HG02642 (cell line): ENCODE data around the gene DOCK1.

Experiments used
- ATAC-seq: cut with Tn5 transposase; IDR thresholded peaks from one replicate; pipeline ENCODE4 v1.9.1; 2021; ENCODE audit warnings: mild to moderate bottlenecking; ENCODE audit not compliant: unreplicated experiment, poor library complexity

The DOCK1 gene

DNA sequence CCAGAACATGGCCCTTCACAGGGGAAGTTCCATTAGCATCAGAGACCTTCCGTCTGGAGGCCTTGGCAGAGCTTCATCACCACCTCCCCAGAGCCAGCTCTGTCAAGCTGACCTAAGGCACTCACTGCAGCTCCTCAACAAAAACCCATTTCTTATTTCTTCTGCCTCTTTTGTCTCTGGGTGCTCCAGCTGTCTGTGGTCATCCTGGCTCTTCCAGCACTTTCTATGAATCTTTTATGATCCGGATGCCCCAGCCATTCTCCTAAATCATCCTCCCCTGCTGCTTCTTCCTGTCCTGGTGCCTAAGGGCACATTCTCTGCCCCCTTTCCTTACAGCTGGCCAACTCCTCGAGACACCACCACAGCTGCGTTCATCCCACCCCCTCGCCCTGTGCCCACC, 462.9 kb downstream of the DOCK1 start:
- ATAC-seq, result no peak

DNA sequence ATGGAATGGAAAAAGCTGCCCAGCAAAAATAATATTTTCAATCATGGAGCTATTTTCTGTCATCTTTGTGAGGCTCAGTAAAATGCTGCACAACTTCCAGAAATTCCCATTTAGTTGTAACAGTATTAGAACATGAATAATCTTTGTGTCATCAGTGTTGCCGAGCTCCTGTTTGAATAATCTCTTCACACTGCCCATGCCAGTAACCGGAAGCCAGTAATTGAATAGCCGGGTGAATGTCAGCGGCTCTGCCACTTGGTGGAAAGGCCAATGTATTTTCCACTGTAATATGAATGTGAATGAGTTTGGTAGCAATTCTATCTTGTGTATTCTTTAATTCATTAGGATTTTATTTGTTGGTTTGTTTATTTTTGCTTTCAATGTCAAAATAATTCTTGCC, 463.7 kb downstream of the DOCK1 start:
- no peak for ATAC-seq

DNA sequence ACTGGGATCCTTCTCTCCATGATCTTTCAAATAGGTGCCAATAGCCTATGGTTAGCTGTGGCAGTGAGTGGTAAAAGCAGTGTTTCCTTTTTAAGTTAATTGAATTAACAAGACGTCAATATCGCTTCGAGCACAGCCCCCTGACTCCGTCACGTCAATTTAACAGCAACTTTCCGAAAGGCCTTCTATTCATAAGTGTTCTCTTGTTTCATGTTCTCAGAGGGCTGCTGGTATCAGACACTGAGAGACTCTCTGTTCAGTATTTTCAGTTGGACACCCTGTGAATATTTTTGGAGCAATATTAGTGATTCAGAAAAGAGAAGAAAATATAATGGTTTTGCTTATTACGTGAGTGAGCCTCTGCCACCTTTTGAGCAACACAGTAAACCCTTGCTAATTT, 465.4 kb downstream of the DOCK1 start:
- no peak for ATAC-seq

DNA sequence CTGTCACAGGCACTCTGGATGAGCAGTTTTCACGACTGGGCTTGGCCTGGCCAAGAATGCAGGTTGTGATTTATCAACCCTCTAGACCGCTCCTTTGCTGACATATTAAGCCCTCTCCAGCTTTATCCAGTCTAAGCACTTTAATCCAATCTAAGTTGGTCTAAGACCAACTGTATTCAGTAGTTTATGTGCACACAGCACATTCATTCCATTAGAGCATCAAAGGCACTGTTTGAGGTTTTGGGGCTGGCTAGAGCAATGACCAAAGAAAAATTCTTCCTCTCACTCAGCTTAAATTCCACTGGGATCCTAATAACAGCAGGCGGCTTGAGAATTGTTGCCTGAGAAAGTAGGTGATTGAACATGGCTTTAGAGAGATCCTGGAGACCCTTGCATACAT, 467.1 kb downstream of the DOCK1 start:
- ATAC-seq, result no peak

DNA sequence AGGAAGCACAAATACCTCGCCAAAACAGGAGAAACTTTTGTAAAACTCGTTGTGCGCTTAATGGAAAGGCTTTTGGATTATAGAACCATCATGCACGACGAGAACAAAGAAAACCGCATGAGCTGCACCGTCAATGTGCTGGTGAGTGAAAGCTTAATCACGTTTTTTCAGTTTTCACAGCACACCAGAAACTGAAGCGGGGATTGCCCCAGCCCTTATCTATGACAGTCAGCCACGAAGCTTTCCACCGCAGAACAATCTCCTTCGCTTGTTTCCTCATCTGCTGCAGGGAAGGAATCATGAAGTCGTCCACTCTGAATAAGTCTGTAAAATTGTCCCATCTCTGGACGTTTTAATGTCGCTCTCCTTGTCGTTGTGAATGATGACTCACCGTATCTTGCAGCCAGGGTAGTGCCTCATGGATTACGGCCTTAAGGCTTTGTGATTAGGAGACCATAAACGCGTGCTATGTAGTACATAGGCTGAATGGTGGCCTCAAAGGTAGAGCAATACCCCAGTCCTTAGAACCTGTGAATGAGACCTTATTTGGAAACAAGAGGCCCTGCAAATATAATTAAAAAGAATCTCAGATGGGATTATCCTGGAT, 468.9 kb downstream of the DOCK1 start:
- no peak for ATAC-seq

DNA sequence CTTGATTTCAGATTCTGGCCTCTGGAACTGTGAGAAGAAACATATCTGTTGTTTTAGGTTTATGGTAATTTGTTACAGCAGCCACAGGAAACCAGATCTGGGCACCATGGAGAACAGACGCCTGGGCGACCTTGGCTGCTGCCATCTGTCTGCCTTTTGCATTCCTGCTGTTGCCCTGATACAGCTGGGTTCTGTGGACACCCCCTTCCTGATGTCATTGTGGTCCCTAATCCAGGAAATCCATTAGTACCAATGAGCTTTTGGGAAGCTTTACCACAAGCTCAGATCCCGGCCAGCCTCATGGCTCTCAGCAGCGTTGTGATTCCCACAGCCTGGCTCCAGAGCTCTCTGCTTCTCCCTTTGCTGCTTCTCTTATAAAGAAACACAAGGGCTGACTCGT, 469.7 kb downstream of the DOCK1 start:
- ATAC-seq, result no peak

DNA sequence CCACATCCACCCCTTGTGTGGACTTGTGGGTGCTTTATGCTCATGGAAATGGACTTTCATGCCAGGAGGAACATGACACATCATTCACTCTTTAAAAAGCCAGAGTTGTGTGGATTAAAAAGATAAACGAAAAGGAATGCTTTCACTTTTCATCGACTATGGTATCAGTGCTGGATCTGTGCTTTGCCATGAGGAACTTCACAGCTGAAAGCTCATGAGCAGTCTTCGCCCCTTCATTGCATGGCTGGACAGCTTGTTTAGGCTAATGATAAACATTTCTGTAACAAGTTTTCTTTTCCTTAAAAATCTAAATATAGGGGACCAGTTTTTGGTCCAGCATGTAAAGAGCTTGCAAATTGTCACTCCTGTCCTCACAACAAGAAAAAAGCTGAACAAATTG, 470.2 kb downstream of the DOCK1 start:
- no peak for ATAC-seq

DNA sequence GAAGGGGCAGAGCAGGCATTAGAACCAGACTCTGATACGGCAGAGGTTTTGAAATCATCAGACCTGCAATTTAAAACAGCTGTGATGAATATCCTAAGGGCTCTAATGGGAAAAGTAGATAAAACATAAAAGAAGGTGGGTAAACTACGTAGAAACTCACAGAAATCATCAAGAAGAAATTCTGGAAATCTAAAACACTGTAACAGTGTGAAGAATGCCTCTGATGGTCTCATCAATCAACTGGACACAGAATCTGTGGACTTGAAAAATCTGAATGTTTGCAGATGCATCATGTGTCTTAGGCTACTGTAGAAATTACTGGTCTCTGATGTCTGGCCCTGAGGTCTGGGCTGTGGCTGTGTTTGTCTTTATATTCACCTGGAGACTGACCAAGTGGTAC, 470.8 kb downstream of the DOCK1 start:
- no peak for ATAC-seq

DNA sequence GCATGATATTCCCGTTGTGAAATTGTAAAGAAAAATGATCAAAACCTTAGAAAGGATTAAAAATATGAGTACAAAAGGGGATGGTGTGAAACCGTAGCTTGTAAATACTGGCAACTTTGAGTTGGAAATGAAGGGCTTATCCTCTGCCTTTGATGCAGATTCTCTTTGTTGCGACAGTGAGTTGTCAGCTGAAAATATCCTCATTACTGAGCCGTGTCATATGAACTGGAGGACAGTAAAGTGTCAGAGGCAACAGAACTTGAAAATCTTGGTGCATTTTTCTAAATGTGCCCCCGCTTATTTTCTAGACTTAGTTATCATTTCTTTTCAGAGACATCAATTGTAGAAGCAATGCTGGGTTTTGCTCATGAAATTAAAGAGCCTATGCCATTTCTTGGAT, 473.4 kb downstream of the DOCK1 start:
- no peak for ATAC-seq

DNA sequence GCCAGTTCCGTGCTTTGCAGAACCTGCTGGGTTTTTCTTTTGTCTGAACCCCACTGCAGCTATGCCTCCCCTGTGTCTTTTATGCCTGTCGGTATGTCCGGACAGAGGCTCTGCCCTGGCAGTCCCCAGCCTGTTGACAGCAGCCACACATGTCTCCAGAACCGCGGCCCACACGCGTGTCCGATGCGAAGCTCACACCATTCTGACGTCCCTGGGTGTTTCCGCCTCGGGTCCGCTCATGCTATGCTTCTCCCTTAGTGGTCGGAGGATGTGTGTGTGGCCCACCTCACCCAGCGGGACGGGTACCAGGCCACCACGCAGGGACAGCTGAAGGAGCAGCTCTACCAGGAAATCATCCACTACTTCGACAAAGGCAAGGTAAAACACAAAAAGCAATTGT, 479.3 kb downstream of the DOCK1 start:
- no peak for ATAC-seq

DNA sequence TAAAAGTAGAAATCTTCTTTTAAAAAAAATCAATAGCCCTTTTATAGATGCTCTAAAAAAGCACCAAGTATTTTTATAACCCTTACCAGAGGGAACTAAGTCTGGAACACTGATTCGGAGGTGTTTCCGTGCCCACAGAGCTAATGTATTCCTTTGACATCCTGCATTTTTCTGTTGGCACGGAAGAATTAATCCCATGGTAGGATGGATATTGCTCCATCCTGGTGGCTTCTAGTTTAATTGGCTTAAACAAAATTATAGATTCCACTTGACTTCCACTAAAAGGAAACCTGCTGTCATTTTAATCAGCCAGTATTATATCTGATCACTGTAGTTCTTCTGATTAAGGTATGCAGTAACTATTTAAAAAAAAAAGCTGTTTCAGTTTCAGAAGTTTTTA, 479.8 kb downstream of the DOCK1 start:
- no peak for ATAC-seq

DNA sequence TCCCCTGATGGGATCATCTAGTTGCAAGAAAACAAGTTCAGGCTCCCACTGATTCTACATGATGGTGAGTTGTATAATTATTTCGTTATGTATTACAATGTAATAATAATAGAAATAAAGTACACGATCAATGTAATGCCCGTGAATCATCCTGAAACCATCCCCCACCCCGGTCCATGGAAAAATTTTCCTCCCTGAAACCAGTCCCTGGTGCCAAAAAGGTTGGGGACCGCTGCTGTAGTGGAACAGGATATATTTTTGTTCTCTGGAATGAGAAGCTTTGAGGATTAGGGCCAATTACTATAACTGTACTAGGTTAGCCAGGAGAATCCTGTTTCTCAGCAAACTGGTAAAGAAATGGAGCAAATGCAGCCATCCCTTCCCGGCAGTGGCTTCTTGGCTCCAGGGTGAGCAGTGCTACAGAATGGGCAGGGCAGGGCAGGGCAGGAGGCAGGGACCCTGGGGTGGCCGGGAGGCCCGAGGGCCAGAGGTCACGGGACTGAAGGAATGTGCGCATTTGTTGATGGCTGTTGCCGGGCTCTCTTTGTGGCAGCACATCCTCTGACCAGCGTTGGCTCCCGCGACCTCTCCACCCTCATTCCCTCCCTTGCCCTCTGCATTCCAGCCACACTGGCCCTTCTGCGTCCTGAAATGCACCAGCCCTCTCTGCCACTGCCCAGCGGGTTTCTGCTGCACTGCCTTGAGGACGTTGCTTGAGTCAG, 481.5 kb downstream of the DOCK1 start:
- no peak for ATAC-seq

DNA sequence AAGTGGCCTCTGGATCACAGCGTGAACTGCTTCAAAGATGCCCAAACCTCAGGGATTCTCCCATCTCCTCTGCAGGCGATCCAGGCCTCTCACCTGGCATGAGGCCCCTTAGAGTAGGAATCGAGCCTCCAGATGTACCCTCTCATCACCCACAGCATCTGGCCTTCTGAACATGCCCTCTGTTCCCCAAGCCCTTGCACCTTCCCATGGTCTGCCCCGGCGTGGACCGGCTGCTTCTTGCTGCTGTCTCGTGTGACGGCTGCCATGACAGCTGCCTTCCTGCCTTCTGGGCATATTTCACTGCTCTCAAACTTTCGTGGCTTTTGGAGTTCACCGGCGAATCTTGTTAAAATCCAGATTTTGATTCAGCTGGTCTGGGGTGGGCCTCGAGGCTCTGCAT, 486.6 kb downstream of the DOCK1 start:
- ATAC-seq, result no peak

DNA sequence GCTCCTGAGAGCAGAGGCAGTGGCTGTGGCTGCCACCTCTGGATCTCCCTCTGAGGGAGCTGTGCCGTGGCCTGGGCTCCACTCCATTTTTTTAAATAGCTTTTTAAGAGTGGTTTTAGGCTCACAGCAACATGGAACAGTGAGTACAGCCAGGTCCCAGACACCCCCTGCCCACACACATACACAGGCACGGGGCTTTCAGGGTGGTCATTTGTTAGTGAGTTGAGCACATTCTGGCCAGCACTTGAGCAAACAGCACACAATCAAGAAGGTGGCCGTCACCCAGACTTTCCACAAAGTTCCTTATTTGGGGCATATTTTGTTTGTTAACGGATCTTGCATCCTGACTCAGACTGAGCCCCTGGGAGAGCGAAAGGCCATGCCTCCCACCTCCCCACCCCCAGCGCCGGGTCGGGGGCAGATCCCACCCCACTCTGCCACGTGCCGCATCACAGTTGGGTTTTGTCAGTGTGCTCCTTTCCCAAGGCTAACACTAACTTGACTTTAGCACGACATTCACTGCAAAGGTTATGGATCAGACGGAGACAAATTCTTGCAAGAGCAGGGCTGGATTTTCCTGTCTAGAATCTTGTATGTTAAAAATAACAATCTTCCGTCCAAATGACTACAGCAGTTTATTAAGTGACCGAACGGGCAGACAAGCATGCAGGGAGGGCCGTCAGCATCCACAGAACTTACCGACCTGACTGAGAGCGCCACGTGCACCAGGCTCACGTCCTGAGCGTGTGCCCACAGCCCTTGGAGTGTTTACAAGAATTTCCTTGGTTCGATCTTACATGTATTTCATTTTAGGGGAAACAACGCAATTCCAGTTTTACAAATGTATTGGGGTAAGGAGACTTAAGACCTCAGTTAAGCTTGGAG, 487.4 kb downstream of the DOCK1 start:
- ATAC-seq, result no peak

DNA sequence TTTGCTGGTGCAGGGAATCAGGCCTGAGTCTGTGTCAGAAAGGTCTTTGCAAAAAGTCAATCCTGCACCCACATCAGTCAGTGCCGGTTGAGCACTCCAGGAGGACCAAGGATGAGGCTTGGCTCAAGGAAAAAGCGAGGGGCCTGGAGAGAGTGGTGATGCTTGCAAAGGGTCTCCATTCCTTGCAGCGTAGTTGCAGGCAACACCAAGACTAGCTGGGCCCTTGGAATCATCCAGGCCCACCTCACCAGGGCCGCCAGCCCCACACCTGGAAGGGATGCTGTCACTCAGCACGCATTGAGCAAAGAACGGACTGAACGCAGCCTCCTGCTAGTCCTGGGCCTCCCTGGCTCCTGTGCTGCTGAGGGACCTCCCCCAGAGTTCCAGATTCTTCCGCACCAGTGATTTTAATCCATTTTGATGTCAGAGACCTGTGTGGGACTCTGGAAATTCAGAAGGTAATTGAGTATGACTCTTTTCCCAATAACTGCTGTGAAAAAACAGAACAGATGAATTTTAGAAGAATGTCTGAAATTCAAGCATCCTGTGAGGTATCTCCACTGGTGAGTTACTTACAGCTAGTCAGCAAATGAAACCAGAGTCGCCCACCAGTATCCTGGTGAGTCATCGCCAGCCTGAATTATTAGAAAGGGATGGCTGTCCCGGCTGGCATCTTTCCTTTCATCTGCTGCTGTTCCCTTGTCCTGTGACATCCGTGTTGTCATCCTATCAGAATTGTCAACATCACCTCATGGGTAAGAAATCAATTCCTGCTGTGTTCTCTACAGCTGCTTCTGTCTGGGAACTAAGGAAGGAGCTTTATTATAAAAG, 493.1 kb downstream of the DOCK1 start:
- ATAC-seq, result no peak

DNA sequence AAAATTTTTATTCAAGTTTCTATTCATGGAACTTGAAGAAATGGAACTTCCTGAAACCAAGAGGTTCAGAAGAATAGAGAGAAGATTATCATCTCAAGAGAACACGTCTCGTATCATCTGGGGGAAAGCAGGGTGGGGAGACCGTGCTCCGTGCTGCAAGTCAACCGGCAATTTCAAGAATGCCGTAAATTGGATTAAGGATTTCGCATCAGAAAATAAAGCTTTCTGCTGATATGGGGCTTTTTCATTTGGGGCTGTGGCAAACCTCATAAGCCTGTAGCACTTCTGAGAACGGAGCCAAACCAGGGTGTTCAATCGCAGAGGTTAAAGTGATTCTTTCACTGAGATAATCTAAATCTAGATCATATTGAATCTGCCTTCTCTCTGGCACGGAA, 493.7 kb downstream of the DOCK1 start:
- ATAC-seq, result no peak

DNA sequence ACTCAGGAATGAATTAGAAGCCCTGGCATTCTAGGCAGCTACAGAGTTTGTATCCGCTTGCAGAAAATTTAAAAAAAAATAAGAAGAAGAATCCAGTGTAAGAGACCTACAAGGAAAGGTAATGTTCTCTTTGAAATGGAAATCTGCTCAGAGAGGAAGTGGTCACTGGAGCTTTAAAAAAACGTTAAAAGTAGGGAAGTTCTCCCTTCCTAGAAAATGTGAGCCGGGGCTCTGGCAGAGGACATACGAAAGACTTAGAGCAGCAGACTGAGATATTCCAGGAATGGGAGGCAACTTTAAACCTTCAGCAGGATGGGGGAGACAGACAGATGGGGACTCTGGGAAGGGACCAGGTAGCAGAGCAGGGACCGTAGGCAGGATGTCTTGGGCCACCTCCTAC, 494.4 kb downstream of the DOCK1 start:
- ATAC-seq, result no peak

DNA sequence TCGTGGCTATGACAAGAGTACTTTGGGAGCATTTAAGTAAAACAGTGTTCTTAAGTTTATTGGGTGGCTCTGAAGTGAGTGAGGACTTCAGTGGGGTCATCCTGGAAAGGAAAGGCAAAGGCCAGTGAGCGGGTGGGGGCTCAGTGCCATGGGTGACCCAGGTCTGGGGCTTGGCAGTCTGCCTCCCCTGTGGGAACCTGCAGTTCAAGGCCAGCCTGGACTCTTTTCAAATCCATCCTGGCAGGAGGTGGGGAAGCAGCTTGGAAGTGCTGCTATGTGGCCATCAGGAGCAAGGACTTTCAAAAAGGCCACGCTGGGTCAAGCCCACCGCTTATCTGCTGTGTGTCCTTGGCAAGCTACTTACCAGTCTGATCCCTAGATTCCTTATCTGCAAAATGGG, 495.0 kb downstream of the DOCK1 start:
- ATAC-seq, result no peak

DNA sequence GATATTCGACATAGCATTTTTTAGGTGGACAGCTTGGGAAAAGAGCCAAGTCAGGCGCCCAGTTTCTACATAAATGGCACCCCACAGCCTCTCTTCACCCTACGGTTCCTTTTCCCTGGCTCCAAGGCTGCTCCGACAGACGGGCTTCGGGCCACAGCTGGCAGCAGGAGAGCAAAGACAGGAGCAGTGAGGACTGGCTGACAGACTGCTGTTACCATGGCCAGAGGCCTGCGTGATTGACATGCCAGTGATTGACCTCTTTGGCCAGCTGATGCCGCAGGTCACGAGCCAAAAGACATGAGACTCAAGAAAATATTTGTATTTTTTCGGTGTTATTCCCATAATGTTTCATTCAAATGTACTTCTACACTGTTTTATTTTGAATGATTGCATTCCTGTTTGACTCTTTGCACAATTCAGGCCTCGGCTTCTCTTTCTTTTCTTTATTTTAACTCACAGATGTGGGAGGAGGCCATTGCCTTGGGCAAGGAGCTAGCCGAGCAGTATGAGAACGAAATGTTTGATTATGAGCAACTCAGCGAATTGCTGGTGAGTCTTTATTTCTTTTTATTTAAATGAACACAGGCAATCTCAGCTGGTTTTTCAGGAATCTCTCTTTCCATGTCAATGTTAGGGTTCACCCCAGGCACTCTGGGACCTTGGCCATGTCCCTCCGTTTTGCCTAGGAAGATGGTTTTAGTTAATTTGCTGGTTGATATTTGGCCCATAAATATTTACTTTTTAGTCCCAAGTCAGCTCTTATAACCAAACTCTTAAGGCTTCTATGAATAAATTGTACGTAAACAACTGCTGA, 497.6 kb downstream of the DOCK1 start:
- no peak for ATAC-seq

DNA sequence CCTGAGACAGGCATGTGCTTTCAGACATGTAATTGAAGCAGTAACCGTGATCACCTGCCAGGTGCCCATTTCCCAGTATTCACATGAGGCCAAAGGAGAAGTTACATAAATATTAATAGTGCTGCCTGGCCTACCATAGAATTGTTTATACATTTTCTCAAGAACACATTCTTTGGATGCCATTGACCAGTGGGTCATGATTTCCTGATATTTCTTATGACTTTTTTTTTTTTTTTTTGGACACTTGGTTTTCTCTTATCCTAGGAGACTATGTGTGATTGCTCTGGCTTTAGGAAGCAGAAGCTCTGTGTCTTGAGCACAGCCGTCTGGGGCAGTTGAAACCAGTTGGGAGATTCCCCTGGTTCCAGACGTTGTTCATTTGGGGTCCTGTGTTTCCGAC, 500.0 kb downstream of the DOCK1 start:
- no peak for ATAC-seq
